Omental fat pad (tissue), 4 donors: ENCODE results near the gene SOCS6. TPM values are rescaled to one million over a fixed set of nuclear protein-coding genes. Genes with fewer than 3 reads are reported as not detected.

Experiments used
- ATAC-seq: fragments of 150-250 bp; one replicate; pipeline ENCODE4 v1.9.1; 2016; ENCODE audit warnings: mild to moderate bottlenecking, moderate library complexity; ENCODE audit not compliant: low FRiP score
- DNase-seq: peaks from one replicate; pipeline ENCODE4 v3.0.0-alpha.2; 2019; ENCODE audit warnings: low spot score
- total RNA-seq, 4 donors: library from RNA; depleted of rRNA; stranded (reverse); fragments of >200 nt; gene quantifications; one replicate each; pipeline ENCODE4 v1.1.0, GENCODE V29; 2016
- TF ChIP-seq, protein P1 (sequence below), 3 donors: fragments of 450-650 bp; IDR thresholded peaks; one replicate each; pipeline ENCODE4 v1.5.1; 2016 to 2017; ENCODE audit warnings: antibody characterized with exemption in 3 of 3, mild to moderate bottlenecking in 3 of 3, moderate library complexity in 2 of 3

Gene SOCS6
- total RNA-seq, 4 donors from 2014 or later = 14.7 to 21.1 (median 16.7) TPM

DNA sequence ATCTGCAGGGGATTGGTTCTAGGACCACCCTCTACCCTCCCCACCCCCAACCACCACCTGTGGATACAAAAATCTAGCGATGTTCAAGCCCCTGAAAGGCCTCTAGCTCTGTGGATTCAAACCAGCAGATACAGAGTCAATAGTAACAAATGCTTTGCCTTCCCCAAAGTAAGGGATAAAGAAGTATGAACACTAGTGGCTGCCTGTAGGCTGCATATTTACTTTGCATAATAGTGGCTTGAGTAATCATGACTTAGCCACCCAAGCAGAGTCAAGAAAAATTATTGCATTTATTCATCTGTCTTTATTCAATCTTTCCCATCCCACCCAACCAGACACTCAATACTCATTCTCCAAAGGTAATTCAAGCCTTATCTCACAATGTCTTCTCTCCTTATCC lies 43.8 kb downstream of the SOCS6 start:
- ATAC-seq (no peak), DNase-seq (no peak)
- TF ChIP-seq, protein P1, sequence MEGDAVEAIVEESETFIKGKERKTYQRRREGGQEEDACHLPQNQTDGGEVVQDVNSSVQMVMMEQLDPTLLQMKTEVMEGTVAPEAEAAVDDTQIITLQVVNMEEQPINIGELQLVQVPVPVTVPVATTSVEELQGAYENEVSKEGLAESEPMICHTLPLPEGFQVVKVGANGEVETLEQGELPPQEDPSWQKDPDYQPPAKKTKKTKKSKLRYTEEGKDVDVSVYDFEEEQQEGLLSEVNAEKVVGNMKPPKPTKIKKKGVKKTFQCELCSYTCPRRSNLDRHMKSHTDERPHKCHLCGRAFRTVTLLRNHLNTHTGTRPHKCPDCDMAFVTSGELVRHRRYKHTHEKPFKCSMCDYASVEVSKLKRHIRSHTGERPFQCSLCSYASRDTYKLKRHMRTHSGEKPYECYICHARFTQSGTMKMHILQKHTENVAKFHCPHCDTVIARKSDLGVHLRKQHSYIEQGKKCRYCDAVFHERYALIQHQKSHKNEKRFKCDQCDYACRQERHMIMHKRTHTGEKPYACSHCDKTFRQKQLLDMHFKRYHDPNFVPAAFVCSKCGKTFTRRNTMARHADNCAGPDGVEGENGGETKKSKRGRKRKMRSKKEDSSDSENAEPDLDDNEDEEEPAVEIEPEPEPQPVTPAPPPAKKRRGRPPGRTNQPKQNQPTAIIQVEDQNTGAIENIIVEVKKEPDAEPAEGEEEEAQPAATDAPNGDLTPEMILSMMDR (IDR thresholded peaks at IDR 0.05) = no peak

DNA sequence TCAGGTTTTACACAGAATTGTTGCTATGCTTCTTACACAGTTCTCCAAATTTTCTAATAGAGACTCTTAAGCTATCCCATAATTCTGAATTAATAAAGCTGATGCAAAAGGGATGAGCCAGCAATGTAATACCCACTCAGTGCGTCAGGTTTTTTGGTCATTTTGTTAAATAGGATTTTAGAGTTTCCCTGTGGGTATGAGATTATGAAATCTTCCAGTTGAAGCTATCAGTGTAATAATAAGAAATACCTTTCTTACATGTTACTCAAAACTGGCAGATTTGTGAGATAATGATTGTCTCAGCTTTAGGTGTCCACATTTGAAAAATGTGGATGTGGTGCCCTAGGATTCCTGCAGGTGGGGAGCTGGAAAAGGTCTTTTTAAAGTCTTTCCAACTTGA lies 44.5 kb downstream of the SOCS6 start:
- TF ChIP-seq, protein P1 (IDR thresholded peaks at IDR 0.05) = no peak
- ATAC-seq (no peak), DNase-seq (no peak)

DNA sequence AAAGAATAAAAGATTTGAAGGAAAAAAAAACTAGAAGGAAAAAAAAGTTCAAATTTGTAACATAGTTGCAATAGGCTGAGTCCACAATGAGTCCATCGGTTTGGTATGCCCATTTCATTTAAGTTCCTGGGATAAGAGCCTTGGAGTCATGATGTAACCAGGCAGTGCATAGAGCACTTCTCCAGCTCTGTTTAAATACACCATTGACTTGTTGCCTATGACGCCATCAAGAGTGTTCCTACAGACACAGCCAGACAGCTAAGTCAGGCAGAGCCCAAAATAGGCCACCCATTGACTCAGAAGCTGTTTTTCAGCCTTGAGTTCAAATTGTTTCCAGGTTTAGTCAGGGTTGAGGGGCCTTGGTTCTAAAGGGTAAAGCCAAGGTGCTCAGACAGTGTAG lies 44.9 kb downstream of the SOCS6 start:
- no peak for ATAC-seq
- no peak for DNase-seq
- TF ChIP-seq, protein P1 (IDR thresholded peaks at IDR 0.05) = no peak

DNA sequence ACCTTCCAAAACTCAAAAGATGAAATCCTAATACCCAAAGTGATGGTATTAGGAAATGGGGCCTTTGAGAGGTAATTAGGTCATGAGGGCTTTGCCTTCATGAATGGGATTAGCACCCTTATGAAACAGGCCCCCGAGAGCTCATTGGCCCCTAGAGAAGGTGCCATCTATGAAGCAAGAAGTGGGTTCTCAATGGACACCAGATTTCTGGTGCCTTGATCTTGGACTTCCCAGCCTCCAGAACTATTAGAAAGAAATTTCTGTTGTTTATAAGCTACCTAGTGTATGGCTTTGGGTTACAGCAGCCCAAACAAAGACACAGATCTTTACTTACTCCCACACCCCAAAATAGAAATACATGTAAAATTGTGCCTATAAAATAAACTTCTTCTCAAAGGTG lies 45.4 kb downstream of the SOCS6 start:
- no peak for ATAC-seq
- TF ChIP-seq, protein P1 (IDR thresholded peaks at IDR 0.05) = no peak
- no peak for DNase-seq

DNA sequence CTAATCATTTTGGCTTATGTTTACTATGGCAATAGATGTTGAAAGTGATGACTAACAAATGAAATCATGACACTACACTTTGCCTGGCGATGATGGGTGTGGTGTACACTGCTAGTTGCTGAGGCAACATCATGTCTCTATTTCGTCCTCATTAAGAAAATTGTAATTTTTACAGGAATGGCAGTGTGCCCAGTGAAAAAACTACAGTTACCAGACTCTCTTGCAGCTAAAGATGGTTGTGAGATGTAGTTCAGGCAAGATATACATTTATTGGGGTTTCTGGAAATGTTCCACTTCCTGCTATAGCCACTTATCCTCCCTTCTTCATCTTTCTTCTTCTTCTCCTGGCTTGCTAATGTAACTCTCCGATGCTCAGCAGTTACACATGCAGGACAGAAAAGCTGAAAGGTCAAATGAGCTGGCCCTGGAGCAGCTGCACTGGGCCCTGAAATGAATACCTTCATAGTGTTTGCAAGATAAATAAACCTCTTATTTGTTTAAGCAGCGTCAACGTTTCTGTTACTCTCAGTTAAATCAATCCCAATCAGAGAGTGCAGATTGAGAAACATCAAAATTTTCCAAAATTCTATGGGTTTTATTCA lies 46.0 kb downstream of the SOCS6 start:
- no peak for DNase-seq
- ATAC-seq = no peak
- TF ChIP-seq, protein P1 (IDR thresholded peaks at IDR 0.05) = no peak

DNA sequence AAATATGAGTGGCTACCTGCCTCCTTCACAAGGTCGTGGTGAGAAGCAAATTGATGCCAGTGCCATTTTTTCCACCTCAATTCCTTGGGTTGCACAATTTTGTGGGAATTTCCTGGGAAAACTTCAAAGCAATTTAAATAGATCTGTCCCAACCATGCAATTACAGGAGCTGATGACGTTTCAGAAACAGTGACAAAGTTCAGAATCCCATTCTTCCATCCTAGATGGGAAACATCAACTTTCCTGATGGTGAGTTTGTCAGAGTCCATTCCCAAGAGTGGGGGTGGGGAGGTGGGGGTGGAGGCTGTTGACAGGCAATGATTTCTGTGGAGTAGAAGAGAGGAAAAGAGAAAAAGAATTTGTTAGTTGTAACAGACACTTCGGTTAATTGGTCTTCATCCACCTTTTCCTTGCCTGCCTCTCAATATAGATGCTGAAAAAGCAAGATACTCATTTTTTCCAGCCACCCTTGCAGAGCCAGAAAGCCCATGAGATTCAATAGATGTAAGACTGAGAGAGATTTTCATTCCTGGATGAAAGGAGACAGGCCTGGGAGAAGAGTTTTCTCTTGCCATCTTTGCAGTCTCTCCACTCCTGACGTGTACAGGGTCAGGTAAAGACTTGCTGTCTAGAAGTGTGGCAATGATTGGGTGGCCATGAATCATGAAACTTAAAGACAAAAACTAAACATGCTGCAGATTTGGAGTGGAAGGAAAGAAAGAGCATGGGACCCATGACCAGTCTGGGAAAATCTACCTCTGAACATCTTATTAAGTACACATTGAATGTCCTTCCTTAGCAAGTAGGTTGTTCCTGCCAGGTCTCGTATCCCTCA lies 47.3 kb downstream of the SOCS6 start:
- ATAC-seq = no peak
- no peak for DNase-seq
- TF ChIP-seq, protein P1 (IDR thresholded peaks at IDR 0.05) = no peak
